PC-9 (cell line): Measurements from ENCODE around the gene RNF44.

Source experiments
- CTCF ChIP-seq: fragments of 200-600 bp; sonication (generic); conservative IDR thresholded peaks from 2 replicates; pipeline ENCODE4 v1.6.1; 2017; ENCODE audit warnings: mixed run types, antibody characterized with exemption, mild to moderate bottlenecking, moderate library complexity
- EZH2 ChIP-seq: fragments of 200-600 bp; sonication (generic); IDR thresholded peaks from 2 replicates; pipeline ENCODE4 v1.8.0; 2017; ENCODE audit warnings: antibody characterized with exemption, low read depth

- TF ChIP-seq CTCF = 0 out of 2 replicates have a peak, but pooled peaks have one; percentile 14
- no peak for TF ChIP-seq EZH2
Measured at GRCh38 chr5:176543428-176544182, 6.4 kb upstream of the RNF44 start.
